HepG2 (cell line): ENCODE measurements around the gene ARPP19. TPM values are rescaled to one million over a fixed set of nuclear protein-coding genes. Genes with fewer than 3 reads are reported as not detected.

Experiments
- E2F1 ChIP-seq: sonication (generic); formaldehyde crosslinking; IDR thresholded peaks from 2 replicates; pipeline ENCODE4 v1.5.0; 2020; ENCODE audit warnings: missing genetic modification reagents
- FOXK1 ChIP-seq: sonication (generic); formaldehyde crosslinking; IDR thresholded peaks from 2 replicates; pipeline ENCODE4 v1.4.0; 2020; ENCODE audit warnings: low read depth, missing genetic modification reagents, borderline replicate concordance
- HNF1A ChIP-seq, 2 experiments: sonication (generic) in 1 of 2; formaldehyde crosslinking in 1 of 2; IDR thresholded peaks; 2 replicates each; pipeline versions ENCODE4 v1.4.0 to v1.6.1; 2016 to 2020; ENCODE audit warnings: borderline replicate concordance in 1 of 2, low read depth in 1 of 2, mild to moderate bottlenecking in 1 of 2, missing genetic modification reagents in 1 of 2
- KDM2A ChIP-seq: sonication (generic); formaldehyde crosslinking; IDR thresholded peaks from 2 replicates; pipeline ENCODE4 v1.4.0; 2020; ENCODE audit warnings: low read depth, missing genetic modification reagents, borderline replicate concordance
- KLF13 ChIP-seq: sonication (generic); formaldehyde crosslinking; IDR thresholded peaks from 2 replicates; pipeline ENCODE4 v1.4.0; 2020; ENCODE audit warnings: mild to moderate bottlenecking, missing genetic modification reagents
- KLF15 ChIP-seq: sonication (generic); formaldehyde crosslinking; IDR thresholded peaks from 2 replicates; pipeline ENCODE4 v1.8.1; 2023; ENCODE audit warnings: borderline replicate concordance, mild to moderate bottlenecking, inconsistent platforms, missing genetic modification reagents, mixed read lengths
- LBX2 ChIP-seq: sonication (generic); formaldehyde crosslinking; IDR thresholded peaks from 2 replicates; pipeline ENCODE4 v1.5.0; 2020; ENCODE audit warnings: missing genetic modification reagents, mild to moderate bottlenecking, borderline replicate concordance
- LCORL ChIP-seq, 2 experiments: fragments of 450-650 bp in 1 of 2; sonication (generic) in 1 of 2; formaldehyde crosslinking in 1 of 2; IDR thresholded peaks; 2 replicates each; pipeline versions ENCODE4 v1.5.0 to v1.6.1; 2017 to 2020; ENCODE audit warnings: antibody characterized with exemption in 1 of 2, missing genetic modification reagents in 1 of 2
- MAX ChIP-seq: IDR thresholded peaks from 2 replicates; pipeline ENCODE4 v1.6.1; 2012; ENCODE audit warnings: inconsistent platforms
- PHF5A ChIP-seq: IDR thresholded peaks from one replicate; pipeline ENCODE4 v1.6.1; 2018; ENCODE audit warnings: low read depth, missing genetic modification reagents; ENCODE audit not compliant: unreplicated experiment
- SRSF1 ChIP-seq: fragments of 200-400 bp; formaldehyde crosslinking; optimal IDR thresholded peaks from 2 replicates; pipeline ENCODE3; 2017; ENCODE audit warnings: mild to moderate bottlenecking, low read depth, low read length, moderate library complexity
- ZBTB2 ChIP-seq: sonication (generic); formaldehyde crosslinking; IDR thresholded peaks from 2 replicates; pipeline ENCODE4 v1.8.0; 2022; ENCODE audit warnings: low read depth, missing genetic modification reagents
- ZBTB38 ChIP-seq: sonication (generic); formaldehyde crosslinking; IDR thresholded peaks from 2 replicates; pipeline ENCODE4 v1.5.1; 2020; ENCODE audit warnings: mild to moderate bottlenecking, missing genetic modification reagents
- ZFY ChIP-seq: sonication (generic); formaldehyde crosslinking; IDR thresholded peaks from 2 replicates; pipeline ENCODE4 v1.4.0; 2020; ENCODE audit warnings: missing genetic modification reagents
- ZNF232 ChIP-seq: sonication (generic); formaldehyde crosslinking; IDR thresholded peaks from 2 replicates; pipeline ENCODE4 v1.4.0; 2020; ENCODE audit warnings: missing genetic modification reagents, borderline replicate concordance
- ZNF331 ChIP-seq: sonication (generic); formaldehyde crosslinking; IDR thresholded peaks from 2 replicates; pipeline ENCODE4 v1.4.0; 2020; ENCODE audit warnings: missing genetic modification reagents
- ZNF367 ChIP-seq: sonication (generic); formaldehyde crosslinking; IDR thresholded peaks from 2 replicates; pipeline ENCODE4 v1.4.0; 2020; ENCODE audit warnings: missing genetic modification reagents, borderline replicate concordance
- ZNF749 ChIP-seq: sonication (generic); formaldehyde crosslinking; IDR thresholded peaks from 2 replicates; pipeline ENCODE4 v1.8.0; 2022; ENCODE audit warnings: mild to moderate bottlenecking, missing genetic modification reagents, moderate library complexity, borderline replicate concordance
- ZNF780A ChIP-seq: sonication (generic); formaldehyde crosslinking; IDR thresholded peaks from 2 replicates; pipeline ENCODE4 v1.8.0; 2022; ENCODE audit warnings: mild to moderate bottlenecking, missing genetic modification reagents, moderate library complexity
- polyA plus RNA-seq, 8 experiments: library from polyadenylated mRNA; depleted of rRNA in 3 of 8; stranded (reverse) in 7 of 8; unstranded in 1 of 8; fragments of >200 nt; fragmentation: Illumina TruSeq in 4 of 8; extraction: Trizol in 4 of 8; gene quantifications; 2 replicates each; pipeline versions ENCODE4 v1.2.1 to v1.2.3, GENCODE V29; 2011 to 2016; ENCODE audit warnings: low read depth in 4 of 8, missing spikeins in 1 of 8, mixed read lengths in 1 of 8; ENCODE audit not compliant: insufficient read depth in 1 of 8
- total RNA-seq, 5 experiments: library from RNA; depleted of rRNA; stranded (reverse); fragments of >200 nt; fragmentation: Illumina TruSeq; extraction: Trizol; gene quantifications; 2 replicates each; pipeline ENCODE4 v1.2.3, GENCODE V29; 2016; ENCODE audit warnings: low read depth in 1 of 5

ARPP19 gene
- total and polyA plus RNA-seq, 2 of the 13 experiments (the other 11 are each of a cell fraction or from before 2014, with no cell fraction given): 70.8 to 123 TPM

GRCh38 chr15:52568601-52569585 is at the start of gene ARPP19 (continued):
- TF ChIP-seq MAX: peak; percentile 99
- peak; percentile 68; the same call in 1 of the 2 replicates for TF ChIP-seq FOXK1
- TF ChIP-seq ZNF331 (CRISPR knock-in tag): peak; percentile 73
- no peak for TF ChIP-seq KLF13 (CRISPR knock-in tag)
- peak; percentile 78; the same call in 1 of the 2 replicates for TF ChIP-seq ZBTB38 (CRISPR knock-in tag)
- TF ChIP-seq ZNF749 (CRISPR knock-in tag): 0 out of 2 replicates have a peak, but pooled peaks have one; percentile 61
- peak; percentile 82 for TF ChIP-seq KDM2A (CRISPR knock-in tag)
- TF ChIP-seq HNF1A (IDR thresholded peaks at IDR 0.05; ENCODE audit: low read depth): 0 out of 2 replicates have a peak, but pooled peaks have one; percentile 33
- peak; percentile 50; the same call in 1 of the 2 replicates for TF ChIP-seq HNF1A (CRISPR knock-in tag; IDR thresholded peaks at IDR 0.05; ENCODE audit: borderline replicate concordance)
- TF ChIP-seq KLF15 (CRISPR knock-in tag): 0 out of 2 replicates have a peak, but pooled peaks have one; percentile 79
- TF ChIP-seq ZFY: peak; percentile 96
- TF ChIP-seq SRSF1: peak; percentile 55
- TF ChIP-seq LCORL (IDR thresholded peaks at IDR 0.05): no peak
- peak; percentile 72 for TF ChIP-seq LCORL (CRISPR knock-in tag; IDR thresholded peaks at IDR 0.05)
- peak; percentile 93; the same call in 1 of the 2 replicates for TF ChIP-seq ZNF232
- TF ChIP-seq ZBTB2 (CRISPR knock-in tag): peak; percentile 79; the same call in 1 of the 2 replicates
- TF ChIP-seq PHF5A (CRISPR knock-in tag): peak; percentile 83
- TF ChIP-seq E2F1 (CRISPR knock-in tag): peak; percentile 98
- TF ChIP-seq ZNF367 (CRISPR knock-in tag): 0 out of 2 replicates have a peak, but pooled peaks have one; percentile 22
- peak; percentile 81; the same call in 1 of the 2 replicates for TF ChIP-seq LBX2 (CRISPR knock-in tag)
- TF ChIP-seq ZNF780A: no peak; the same call in 1 of the 2 replicates
